COLO668 (cell line): ENCODE data around the gene CLEC4M.
"Not testable (repeated sequence)": the region's sequence is repeated elsewhere in the genome, so short reads cannot be mapped to it uniquely, and the experiment has no call there.

Experiments
- DNase-seq: peaks from one replicate; lab custom pipeline; 2025; ENCODE audit not compliant: unreplicated experiment; lab: John Stamatoyannopoulos, UW

The CLEC4M gene

DNA sequence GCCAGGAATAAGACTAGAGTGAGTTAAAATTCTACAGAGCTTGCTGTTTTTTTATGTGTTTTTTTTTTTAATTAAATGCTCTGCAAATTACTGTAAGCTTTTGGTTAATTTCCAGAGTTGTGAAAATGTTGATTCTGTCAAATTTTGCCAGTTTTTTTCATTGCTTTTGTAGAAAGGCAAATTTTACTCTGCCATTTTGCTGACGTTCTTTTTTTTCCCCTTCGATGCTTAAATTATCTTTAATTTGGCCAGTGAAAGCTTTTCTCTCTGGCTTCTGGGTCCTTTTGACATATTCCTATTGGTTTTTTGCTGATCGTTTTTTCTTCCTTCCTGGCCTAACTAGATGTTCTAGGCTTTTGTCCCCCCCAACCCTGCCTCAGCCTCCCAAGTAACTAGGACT lies 43.2 kb downstream of the CLEC4M start:
- DNase-seq, result no peak

DNA sequence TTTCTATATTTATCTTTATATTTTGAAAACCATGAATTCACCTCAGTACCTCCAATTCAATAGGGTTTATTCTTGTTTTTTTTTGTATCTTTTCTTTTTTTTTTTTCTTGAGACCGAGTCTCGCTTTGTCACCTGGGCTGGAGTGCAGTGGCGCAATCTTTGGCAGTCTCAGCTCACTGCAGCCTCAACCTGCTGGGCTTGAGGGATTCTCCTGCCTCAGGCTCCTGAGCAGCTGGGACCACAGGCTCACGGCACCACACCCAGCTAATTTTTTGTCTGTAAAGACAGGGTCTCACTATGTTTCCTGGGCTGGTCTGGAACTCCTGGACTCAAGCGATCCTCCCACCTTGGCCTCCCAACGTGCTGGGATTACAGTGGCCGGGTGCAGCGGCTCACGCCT lies 43.8 kb downstream of the CLEC4M start:
- no peak for DNase-seq

DNA sequence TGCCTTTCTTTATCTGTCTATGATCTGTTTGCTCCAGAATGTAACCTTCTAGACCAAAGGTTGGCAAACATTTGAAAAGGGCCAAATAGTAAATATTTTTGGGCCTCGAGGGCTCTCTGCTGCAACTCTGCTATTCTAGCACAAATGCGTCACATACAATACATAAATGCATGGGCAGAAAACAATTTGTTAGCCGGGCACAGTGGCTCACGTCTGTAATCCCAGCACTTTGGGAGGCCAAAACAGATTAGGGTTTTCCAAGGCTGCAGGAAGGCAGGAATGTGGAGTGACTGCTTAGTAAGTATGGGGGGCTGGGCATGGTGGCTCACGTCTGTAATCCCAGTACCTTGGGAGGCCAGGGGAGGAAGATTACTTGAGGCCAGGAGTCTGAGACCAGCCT lies 45.1 kb downstream of the CLEC4M start:
- DNase-seq, result no peak

DNA sequence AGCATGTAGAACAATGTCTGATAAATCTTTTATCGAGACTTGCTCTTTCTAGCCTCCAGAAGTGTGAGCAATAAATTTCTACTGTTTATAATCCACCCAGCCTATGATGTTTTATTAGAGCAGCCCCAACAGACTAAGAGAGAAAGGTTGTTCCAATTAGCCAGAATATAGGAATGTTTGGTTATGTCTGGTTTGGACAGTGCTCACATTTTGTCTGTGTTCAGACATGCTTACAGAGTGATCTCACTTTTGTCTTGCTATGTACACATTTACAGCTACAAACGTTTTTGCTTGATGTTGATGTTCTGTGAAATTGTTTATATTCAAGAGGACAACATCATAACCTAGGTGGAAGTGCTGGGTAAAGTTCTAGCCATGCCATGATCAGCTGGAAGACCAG lies 48.9 kb downstream of the CLEC4M start:
- DNase-seq, result no peak

DNA sequence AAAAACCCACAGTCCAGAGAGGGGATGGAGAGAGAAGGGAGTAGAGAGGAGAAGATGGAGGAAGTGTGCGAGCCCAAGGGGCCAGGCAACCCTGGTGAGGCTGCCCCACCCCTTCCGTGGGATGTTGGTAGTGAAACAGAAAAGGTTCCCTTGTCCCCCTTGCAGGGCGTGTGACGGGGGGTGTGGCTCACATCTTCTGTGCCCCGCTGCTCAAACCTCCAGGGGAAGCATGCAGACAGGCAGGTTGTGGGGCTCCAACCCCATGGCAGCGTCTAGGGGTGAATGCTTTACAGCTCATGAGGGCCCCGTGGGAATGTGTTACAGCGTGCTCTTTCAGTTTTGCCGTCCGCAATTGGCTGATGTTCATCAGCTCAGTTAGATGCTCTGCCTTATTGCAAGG lies 52.3 kb downstream of the CLEC4M start:
- no peak for DNase-seq

DNA sequence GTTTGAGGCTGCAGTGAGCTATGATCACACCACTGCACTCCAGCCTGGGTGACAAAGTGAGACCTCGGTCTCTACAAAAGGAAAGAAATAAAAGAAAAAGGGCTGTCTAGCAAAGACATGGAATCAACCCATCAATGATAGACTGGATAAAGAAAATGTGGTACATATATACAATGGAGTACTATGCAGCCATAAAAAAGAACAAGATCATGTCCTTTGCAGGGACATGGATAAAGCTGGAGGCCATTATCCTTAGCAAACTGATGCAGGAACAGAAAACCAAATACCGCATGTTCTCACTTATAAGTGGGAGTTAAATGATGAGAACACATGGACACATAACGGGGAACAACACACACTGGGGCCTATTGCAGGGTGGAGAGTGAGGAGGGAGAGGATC lies 53.0 kb downstream of the CLEC4M start:
- DNase-seq, result not testable (repeated sequence)

DNA sequence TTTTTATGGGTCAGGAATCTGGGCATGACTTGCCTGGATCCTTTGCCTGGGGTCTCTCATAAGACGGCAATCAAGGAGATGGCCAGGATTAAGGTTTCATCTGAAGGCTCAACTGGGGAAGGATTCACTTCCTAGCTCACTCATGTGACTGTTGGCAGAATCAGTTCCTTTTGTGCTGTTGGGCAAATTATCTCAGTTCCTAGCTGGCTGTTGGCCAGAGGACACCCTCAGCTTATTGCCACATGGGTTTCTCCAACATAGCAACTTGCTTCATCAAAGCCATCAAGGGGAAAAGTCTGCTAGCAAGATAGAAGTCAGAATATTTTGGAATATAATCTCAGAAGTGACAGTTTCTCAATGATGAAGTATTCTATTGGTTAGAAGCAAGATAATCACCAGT lies 54.8 kb downstream of the CLEC4M start:
- no peak for DNase-seq

DNA sequence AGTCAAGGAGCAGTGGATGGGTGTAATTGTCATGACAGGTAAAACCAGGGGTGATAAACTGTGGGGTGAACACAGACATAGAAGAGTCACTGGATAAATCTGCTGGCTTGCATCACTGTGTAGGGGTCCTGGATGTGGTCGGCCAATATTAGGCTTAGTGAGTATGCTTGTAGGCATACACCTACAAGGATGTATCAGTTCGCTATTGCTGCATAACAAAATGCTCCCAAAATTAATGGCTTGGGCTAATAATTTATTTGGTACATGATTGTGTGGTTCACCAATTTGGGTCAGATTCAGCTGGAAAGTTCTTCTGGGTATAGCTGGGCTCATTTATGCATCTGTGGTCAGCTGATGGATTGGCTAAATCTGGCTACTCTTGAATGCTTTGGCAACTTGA lies 55.8 kb downstream of the CLEC4M start:
- DNase-seq, result no peak
